GM18508 (cell line): Measurements from ENCODE around the gene CDKAL1.
A peak's percentile ranks its signal among the peaks of the same experiment; 100 is the strongest.

Source experiments
- ATAC-seq: cut with Tn5 transposase; IDR thresholded peaks from one replicate; pipeline ENCODE4 v1.9.1; 2021; ENCODE audit warnings: moderate number of reproducible peaks; ENCODE audit not compliant: insufficient read depth, unreplicated experiment

Gene CDKAL1

GRCh38 chr6:20771409-20771808 lies 237.2 kb downstream of the CDKAL1 start:
- no peak for ATAC-seq

- no peak for ATAC-seq
Measured at GRCh38 chr6:20773822-20774221, 239.6 kb downstream of the CDKAL1 start.

GRCh38 chr6:20775981-20776380 lies 241.7 kb downstream of the CDKAL1 start:
- ATAC-seq = no peak

- ATAC-seq = no peak
Measured at GRCh38 chr6:20777801-20778200, 243.5 kb downstream of the CDKAL1 start.

DNA sequence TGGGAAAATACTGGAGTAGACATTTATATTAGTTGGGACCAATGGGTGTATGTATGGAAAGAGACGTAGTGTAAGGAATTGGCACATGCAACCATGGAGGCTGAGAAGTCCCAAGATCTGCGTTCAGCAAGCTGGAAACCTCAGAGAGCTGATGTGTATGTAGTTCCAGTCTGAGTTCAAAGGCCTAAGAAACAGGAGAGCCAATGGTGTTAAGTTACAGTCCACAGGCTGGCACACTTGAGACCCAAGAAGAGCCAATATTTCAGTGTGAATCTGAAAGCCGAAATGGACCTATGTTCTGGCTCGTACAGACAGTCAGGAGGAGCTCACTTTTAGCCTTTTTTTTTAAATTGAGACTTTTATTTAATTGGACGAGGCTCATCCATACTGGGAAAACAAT lies 244.2 kb downstream of the CDKAL1 start:
- no peak for ATAC-seq

DNA sequence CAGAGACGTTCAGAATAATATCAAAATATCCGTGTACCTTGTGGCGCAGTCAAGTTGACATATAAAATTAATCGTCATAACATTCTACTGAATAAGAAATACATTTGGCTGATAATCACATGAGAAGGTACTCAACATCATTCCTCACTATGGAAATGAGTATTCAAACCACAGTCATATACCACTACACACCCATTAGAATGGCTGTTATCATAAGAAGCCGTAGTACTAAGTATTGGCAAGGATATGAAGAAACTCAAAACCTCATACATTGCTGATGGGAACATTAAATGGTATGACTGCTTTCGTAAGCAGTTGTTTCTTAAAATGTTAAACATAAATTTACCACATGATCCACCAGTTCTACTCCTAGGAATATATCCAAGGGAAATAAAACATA lies 244.7 kb downstream of the CDKAL1 start:
- no peak for ATAC-seq

DNA sequence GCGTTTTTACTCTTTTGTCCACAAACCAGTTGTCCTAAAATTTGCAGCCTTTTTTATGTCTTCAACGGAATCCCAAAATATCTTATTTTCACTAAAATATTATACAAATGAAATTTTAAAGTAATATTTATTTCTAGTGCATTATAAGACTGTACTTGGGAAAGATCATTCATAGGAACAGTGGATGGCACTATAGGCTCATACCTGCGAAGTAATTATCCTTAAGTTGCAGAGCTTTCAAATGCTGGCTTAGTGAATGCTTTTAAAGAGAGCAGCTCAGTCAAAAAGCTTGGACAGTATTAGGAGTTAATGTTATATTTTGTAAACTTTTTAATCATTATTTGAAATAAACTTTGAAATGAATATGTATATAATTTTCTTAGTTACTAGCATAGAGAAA lies 254.9 kb downstream of the CDKAL1 start:
- ATAC-seq = no peak

GRCh38 chr6:20790032-20790791 lies 256.0 kb downstream of the CDKAL1 start:
- no peak for ATAC-seq

- ATAC-seq = peak; percentile 61
Measured at GRCh38 chr6:20791074-20791473, 256.8 kb downstream of the CDKAL1 start.

- ATAC-seq = no peak
Measured at GRCh38 chr6:20791944-20792343, 257.7 kb downstream of the CDKAL1 start.

DNA sequence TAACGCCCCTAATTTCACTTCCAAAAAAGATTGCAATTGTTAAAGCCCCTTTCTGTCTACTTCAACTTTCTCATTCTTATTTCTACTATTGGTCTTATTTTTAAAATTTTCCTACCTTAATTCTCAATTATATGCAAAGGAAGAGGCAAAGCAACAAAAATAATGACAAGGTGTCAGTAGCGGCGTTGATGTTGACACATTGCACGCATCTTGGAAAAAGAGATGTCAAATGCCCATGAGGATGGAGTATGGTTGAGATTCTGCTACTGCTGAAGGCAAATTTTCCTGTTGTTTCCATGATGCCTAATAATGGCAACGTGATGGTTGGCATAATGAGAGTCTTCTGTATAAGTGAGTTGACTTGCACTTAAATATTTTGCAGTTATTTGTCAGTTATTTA lies 258.9 kb downstream of the CDKAL1 start:
- no peak for ATAC-seq

DNA sequence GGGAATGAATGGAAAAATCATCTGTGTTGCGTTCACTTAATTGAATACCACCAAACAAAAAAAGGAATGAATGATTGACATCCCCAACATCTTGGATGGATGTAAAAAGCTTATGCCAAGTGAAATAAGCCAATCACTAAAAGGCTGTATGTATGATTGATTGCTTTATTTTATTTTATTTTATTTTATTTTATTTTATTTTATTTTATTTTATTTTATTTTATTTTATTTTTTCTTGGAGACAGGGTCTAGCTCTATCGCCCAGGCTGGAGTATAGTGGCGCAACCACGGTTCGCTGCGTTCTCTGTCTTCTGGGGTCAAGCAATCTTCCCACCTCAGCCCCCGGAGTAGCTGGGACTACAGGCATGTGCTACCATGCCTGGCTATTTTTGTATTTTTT lies 263.3 kb downstream of the CDKAL1 start:
- no peak for ATAC-seq

DNA sequence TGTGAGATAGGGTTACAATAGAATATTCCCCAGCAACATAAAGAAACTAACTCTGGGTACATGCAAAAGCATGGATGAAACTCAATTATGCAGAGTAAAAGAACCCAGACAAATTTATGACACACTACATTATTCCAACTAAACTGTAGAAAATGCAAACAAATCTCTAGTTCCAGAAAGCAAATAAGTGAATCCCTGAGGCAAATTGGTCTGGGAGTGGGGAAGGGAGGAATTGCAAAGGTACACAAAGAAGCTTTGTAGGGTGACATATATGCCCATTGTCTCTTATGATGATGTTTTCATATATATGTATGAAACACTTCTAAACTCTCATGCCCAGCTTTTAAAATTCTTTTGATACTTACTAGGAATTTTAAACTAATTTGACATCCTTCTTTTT lies 266.0 kb downstream of the CDKAL1 start:
- no peak for ATAC-seq

DNA sequence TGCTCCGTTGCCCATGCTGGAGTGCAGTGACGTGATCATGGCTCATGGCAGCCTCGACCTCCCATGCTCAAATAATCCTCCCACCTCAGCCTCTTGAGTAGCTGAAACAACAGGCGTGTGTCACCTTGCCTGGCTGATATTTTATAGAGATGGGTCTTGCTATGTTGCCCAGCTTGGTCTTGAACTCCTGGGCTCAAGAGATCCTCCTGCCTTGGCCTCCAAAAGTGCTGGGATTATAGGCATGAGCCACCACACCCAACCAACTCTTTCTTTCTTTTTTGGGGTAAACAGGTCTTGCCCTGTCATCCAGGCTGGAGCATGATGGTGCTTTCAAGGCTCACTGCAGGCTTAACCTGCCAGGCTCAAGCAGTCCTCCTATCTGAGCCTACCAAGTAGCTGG lies 266.4 kb downstream of the CDKAL1 start:
- ATAC-seq = no peak

DNA sequence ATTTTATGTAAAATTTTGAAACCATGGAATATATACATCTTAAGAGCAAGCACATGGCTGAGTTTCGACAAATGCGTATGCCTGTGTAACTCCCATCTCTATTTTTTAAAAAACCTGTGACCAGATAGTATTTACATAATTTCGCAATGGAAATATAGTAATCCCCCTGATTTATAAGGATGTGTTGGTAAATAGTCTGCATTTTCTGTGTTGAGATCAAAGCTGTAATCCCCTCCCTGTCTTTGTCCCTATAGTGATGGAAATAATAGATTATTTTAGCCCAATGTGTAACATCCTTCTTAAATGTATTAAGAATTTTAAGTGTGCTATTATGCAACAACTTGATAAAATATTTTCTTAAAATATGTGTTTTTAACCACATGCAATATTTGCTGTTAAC lies 267.3 kb downstream of the CDKAL1 start:
- no peak for ATAC-seq

DNA sequence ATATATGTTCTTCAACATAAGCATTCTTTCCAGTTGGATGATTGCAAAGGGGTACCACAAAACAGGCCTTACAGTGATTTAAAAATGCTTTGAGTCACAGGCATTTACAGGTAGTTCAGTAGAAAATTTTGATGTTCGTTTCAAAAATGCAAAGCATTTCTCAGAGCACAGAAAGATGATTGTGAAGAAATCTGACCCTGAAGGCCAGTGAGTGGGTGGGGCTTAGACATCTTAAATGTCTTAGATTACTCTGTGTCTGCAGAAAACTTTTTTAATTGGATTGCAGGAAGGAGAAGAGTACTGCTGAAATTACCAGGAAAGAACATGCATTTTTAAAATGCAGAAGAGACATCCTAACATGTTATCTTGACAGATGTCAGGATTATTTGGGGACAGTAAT lies 268.3 kb downstream of the CDKAL1 start:
- ATAC-seq = no peak

DNA sequence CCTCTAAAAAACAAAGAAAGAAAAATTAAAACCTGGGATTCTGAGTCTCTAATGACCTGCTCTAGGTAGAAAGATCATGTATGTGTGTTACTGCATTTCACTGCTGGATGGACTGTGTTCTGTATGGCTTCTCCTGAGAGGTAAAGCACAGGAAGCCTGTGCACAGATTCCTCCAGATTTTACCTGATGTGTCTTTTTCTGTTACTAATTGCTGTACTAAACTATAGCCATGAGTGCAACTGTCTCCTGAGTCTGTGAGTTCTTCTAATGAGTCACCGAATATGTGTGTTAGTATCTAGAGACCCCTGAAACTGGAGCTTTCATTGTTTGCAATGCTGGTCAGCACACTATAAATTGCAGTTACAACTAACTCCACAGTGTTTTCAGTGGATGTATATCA lies 270.8 kb downstream of the CDKAL1 start:
- ATAC-seq = no peak

DNA sequence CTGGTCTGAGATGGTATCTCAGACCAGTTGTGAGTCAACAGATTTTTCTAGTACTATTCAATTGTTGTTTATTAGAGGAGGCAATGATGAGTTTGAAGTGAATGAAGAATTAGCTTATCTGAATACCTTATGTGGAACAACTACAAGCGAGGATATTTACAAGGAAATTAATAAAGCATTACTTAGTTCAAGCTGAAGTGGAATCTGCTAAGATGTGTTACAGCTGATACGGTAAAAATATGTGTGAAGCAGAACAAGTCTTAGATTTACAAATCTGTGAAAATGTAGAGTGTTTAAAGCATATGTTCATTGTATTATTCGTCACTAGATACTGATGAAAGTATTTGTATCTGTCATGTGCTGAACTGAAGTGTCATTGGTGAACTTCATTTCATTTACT lies 272.4 kb downstream of the CDKAL1 start:
- ATAC-seq = no peak

DNA sequence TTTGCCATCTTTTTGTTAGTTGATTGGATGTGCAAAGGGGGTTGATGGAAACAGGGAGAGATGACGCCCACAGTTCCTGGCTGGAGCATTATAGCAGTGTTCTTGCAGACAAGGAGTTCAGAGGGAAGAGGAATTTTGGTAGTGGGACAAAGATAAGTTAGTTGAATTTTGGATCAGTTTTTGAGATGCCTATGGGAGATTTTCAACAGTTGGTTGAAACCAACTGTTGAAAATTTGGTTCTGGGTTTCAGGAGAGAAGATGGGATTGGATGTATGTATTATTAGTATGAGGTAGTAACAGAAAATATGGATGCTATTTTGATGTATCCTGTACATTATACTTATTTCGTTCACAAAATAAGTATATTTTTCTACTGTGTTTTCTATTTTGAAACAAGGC lies 274.2 kb downstream of the CDKAL1 start:
- no peak for ATAC-seq

GRCh38 chr6:20808924-20809323 lies 274.7 kb downstream of the CDKAL1 start:
- ATAC-seq = no peak

GRCh38 chr6:20810727-20811108 lies 276.5 kb downstream of the CDKAL1 start:
- ATAC-seq = no peak

DNA sequence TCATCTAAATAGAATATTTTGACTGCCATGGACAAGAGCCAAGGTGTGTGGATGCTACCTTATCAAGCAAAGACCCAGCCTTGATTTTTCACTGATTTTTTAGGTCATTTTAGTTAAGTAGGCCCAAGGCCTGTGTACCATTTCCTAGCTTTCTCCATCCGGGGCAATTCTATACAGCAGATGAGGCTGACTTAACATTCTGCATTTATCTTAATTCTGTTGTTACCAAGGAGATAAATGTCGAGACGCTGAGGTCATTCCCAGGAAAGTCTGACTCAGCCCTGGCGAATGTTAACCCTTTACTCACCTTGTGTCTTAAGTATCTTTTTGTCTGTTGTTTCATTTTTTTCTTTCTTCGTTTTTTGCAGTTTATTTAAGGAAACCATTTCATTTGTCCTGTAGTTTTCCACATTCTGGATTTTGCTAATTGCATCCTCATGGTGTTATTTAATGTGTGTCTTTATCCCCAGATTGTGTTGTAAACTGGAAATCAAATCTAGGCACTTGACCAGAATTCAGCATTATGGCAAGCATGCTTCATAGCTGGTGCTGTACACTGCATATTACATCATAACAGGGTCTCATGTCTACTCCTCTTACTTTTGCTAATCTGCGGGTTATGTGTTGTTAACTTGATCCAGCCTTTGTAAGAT lies 277.0 kb downstream of the CDKAL1 start:
- no peak for ATAC-seq
